Posterior cingulate gyrus (tissue), 11 donors: ENCODE measurements around the gene SPPL2B.
"Not testable (repeated sequence)": the region's sequence is repeated elsewhere in the genome, so short reads cannot be mapped to it uniquely, and the experiment has no call there.

Experiments
- DNase-seq, 10 donors: peaks; one replicate each; pipeline versions ENCODE4 v3.0.0 to v3.0.0-alpha.2; 2020 to 2021; ENCODE audit warnings: mixed read lengths in 3 of 10
- intact Hi-C: fragments of 100-400 bp; cut with DNase I; formaldehyde crosslinking; loops from one replicate; pipeline ENCODE4 v1.15.1; 2023

SPPL2B gene, protein sequence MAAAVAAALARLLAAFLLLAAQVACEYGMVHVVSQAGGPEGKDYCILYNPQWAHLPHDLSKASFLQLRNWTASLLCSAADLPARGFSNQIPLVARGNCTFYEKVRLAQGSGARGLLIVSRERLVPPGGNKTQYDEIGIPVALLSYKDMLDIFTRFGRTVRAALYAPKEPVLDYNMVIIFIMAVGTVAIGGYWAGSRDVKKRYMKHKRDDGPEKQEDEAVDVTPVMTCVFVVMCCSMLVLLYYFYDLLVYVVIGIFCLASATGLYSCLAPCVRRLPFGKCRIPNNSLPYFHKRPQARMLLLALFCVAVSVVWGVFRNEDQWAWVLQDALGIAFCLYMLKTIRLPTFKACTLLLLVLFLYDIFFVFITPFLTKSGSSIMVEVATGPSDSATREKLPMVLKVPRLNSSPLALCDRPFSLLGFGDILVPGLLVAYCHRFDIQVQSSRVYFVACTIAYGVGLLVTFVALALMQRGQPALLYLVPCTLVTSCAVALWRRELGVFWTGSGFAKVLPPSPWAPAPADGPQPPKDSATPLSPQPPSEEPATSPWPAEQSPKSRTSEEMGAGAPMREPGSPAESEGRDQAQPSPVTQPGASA

GRCh38 chr19:2328401-2329148, at the start of gene SPPL2B, which contains the start of gene LSM7:
Gene SPPL2B, plus strand, starts transcription at chr19:2328684. Its CDS starts 26 bp downstream, at chr19:2328710.
Gene LSM7, minus strand, starts transcription at chr19:2328586. Its CDS starts 20 bp downstream, at chr19:2328566.
- intact Hi-C loops = no loop called here
- DNase-seq = peak; percentile 85 to 98 (median 90)

DNA sequence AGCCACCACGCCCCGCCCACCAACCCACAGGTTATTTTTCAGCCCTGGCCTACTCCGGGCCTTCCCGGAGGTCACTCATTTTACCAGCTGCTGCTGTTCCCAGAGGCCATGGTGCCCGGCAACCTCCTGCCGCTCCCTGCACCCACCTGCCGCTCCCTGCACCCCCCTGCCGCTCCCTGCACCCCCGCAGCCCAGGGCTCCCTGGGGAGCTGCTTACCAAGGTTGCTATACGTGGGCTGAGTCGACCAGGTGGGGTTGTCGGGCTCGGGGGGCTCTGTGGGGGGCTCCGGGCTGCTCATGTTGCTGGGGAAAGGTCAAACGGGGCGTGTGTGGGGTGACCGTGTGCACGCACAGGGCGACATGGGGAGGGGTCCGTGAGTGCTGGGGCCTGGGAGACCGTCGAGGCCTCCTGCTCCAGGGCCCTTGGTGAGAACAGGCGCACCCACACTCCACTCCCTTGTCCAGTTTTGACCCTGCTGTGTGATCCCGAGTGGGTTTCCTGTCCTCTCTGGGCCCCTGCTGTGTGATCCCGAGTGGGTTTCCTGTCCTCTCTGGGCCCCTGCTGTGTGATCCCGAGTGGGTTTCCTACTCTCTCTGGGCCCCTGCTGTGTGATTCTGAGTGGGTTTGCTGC, 47.7 kb upstream of the SPPL2B start:
- intact Hi-C loops = no loop called here
- no peak for DNase-seq

- DNase-seq, intact Hi-C loops: not testable (repeated sequence)
Observed at GRCh38 chr19:2281265-2282061, 47.0 kb upstream of the SPPL2B start.

- DNase-seq = peak in 4 of 10 donors; percentile 45 to 93 (median 70)
- intact Hi-C loops = no loop called here
Observed at GRCh38 chr19:2282062-2282861, 46.2 kb upstream of the SPPL2B start, which contains the start of gene PEAK3. Gene PEAK3, minus strand, starts transcription at chr19:2282175. Its CDS starts 1,244 bp downstream, at chr19:2280931.

- DNase-seq = no peak
- intact Hi-C loops = no loop called here
Observed at GRCh38 chr19:2282862-2283237, 45.6 kb upstream of the SPPL2B start.

GRCh38 chr19:2283835-2284507, 44.5 kb upstream of the SPPL2B start:
- intact Hi-C loops = no loop called here
- no peak for DNase-seq

GRCh38 chr19:2286402-2287140, 41.9 kb upstream of the SPPL2B start:
- intact Hi-C loops = no loop called here
- no peak for DNase-seq

DNA sequence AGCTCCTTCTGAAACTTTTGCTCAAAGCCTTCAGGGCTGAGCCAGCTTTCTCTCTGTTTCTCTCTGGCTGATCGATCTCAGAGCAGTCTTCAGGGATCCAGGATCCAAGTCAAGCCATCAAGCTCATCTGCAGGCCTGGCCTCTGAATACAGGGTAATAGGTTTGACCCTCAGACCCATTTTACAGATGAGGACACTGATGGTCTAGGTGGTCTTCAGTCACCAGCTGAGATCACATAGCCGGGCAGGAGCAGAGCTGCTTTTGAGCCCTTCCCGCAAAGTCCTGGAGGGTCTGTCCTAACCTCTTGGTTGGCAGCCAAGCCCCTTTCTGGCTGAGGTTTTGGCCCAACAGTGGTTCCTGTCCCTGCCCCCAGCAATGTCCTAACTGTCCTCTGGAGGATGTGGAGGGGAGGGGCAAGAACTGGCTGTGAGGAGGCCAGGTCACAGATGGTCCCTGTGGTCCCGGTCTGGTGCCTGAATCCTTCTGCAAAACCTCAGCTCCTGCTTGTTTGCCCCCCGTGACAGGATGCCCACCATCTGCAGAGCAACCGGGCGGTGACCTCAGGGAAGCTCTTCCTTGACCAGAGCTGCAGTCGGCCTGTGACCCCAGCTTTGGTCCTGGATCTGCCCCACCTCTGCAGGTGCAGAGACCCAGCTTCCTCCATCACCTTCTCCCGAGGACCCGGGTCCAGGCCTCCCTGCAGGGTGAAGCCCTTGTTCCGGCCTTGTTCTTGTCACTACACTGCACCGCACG, 40.7 kb upstream of the SPPL2B start:
- intact Hi-C loops = no loop called here
- no peak for DNase-seq

DNA sequence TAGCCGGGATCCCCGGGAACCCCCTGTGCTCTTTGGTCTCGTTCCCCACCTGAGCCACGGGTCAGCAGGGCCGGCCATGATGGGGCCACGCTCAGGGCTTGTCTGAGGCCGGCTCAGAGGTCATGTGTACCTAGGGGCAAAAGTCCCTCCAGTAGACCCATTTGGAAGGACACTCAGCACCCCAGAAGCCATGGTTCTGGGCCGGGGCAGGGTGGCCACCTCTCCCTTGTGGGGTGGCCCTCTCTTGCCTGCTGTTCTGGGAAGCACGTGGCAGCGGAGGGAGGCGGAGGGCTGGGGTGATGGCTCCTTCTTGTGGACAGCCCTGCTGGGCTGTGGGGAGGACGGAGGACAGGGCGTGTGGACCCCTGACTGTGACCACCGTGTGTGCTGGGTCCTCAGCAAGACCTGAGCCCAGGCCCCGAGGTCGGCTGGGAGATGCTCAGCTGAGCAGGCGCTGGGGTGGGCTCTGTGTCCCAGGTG, 40.1 kb upstream of the SPPL2B start:
- intact Hi-C loops = no loop called here

DNA sequence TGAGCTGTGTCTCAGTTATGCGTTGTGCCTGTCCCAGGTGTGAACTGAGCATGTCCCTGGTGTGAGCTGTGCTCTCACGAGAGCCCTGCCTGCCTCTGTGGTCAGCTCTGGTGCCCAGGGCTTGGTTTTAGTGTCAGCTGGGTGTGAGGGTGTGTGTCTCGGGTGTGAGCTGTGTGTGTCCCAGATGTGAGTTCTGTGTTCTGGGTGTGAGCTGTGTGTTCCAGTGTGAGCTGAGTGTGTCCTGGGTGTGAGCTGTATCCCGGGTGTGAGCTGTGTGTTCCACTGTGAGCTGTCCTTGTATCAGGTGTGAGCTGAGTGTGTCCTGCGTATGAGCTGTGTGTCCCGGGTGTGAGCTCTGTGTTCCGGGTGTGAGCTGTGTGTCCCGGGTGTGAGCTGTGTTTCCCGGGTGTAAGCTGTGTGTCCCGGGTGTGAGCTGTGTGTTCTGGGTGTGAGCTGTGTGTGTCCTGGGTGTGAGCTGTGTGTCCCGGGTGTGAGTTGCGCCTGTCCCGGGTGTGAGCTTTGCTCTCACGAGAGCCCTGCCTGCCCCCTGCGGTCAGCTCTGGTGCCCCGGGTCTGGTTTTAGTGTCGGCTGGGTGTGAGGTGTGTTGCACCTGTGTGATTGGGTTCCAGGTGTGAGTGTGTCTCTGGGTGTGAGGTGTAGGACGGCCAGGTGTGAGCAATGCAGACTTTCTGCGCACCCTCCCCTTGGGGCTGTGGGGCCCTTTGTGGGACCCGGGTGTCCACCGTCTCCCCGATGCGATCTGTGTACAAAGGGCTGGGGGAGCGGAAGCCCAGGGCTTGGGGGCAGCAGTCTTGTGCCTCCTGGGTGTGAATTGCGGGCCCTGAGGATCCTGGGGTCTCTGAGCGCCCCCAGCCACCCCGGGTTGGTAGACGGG, 39.4 kb upstream of the SPPL2B start:
- no peak for DNase-seq
- intact Hi-C loops = no loop called here

More for the DNA sequence above, 40.1 kb upstream of the SPPL2B start:
- DNase-seq = no peak

DNA sequence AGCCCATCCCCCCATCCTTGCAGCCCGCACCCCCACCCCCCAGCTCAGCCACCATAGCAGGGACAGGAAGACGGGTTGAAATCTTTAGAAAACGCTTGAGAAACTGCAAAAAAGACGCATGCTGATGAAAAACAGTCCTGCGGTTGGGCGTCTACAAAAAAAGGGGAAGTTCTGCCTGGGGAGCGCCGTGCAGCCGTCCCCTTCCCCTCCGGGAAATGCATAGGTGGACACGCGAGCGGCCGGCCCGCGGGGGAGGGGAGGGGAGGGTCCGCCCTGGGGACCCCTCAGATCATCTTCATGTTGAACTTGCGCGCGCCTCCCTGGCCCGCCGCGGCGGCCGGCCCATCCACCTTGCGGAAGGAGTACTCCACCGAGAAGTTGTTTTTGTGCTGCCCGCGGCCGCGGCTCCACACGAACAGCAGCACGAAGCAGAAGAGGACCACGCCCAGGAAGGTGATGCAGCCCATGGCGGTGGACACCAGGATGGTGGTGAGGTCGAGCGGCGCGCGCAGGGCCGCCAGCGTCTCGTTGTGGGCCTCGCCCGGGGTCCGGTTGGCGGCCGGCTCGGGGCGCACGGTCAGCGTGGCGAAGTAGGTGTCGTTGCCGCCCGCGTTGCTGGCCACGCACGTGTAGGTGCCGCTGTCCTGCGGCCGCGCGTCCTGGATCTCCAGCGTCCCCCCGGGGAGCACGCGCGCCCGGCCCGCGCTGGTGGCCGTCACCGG, 38.6 kb upstream of the SPPL2B start:
- DNase-seq = no peak

GRCh38 chr19:2290441-2291184, 37.9 kb upstream of the SPPL2B start:
- intact Hi-C loops = no loop called here
- no peak for DNase-seq

More for the DNA sequence above, 38.6 kb upstream of the SPPL2B start:
- intact Hi-C loops = no loop called here

DNA sequence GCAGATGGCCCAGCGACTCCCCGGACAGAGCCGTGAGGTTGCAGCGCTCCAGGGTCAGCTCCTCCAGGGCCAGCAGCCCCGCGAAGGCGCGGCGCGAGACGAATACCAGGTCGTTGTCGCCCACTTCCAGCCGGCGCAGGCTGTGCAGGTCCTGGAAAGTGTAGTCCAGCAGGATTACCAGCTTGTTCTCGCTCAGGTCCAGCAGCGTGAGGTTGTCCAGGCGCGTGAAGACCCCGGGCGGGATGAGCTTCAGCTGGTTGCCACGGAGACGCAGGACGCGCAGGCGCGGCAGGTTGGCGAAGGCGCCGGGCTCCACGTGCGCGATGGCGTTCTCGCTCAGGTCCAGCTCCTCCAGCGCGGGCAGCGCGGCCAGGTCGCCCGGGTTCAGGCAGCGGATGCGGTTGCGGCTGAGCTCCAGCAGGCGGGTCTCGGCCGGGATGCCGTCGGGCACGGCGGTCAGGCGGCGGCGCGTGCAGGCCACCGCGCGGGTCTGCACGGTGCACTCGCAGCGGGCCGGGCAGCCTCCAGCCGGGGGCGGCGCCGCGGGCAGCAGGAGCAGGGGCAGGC, 37.2 kb upstream of the SPPL2B start:
- peak in 2 of 10 donors; percentile 75 to 85 for DNase-seq
- intact Hi-C loops = no loop called here

- DNase-seq = peak in 3 of 10 donors; percentile 28 to 86 (median 50)
- intact Hi-C loops = no loop called here
Observed at GRCh38 chr19:2294687-2295335, 33.7 kb upstream of the SPPL2B start.
